Activated naive CD4-positive, alpha-beta T cell (primary cell): ENCODE results near the gene TMEM87A.
"Not testable (repeated sequence)": the region's sequence is repeated elsewhere in the genome, so short reads cannot be mapped to it uniquely, and the experiment has no call there.

ENCODE experiments used
- DNase-seq, 4 experiments: peaks; one replicate each; lab custom pipeline; 2025; lab: John Stamatoyannopoulos, UW

Gene TMEM87A

GRCh38 chr15:42272939-42273899 is at the start of gene TMEM87A, which contains the start of gene GANC:
Gene TMEM87A, minus strand, starts transcription at chr15:42273433. Its CDS starts 35 bp downstream, at chr15:42273398.
Gene GANC, plus strand, starts transcription at chr15:42273201. Its CDS starts 1,281 bp downstream, at chr15:42274482.
- DNase-seq: peak; percentile 83 to 90 (median 86)

GRCh38 chr15:42319206-42319605 is 46.0 kb upstream of the TMEM87A start:
- no peak for DNase-seq

GRCh38 chr15:42316282-42316805 is 43.1 kb upstream of the TMEM87A start:
- not testable (repeated sequence) for DNase-seq

GRCh38 chr15:42315521-42315920 is 42.3 kb upstream of the TMEM87A start:
- no peak for DNase-seq

- DNase-seq: no peak
These were observed 41.6 kb upstream of the TMEM87A start for GRCh38 chr15:42314818-42315217.

GRCh38 chr15:42313463-42313862 is 40.2 kb upstream of the TMEM87A start:
- DNase-seq: no peak

GRCh38 chr15:42306681-42307080 is 33.4 kb upstream of the TMEM87A start:
- no peak for DNase-seq

GRCh38 chr15:42301004-42301403 is 27.8 kb upstream of the TMEM87A start:
- DNase-seq: not testable (repeated sequence)

- DNase-seq: no peak
These were observed 15.9 kb upstream of the TMEM87A start for GRCh38 chr15:42289166-42289565.

GRCh38 chr15:42287931-42288330 is 14.7 kb upstream of the TMEM87A start:
- DNase-seq: no peak

GRCh38 chr15:42286445-42287029 is 13.3 kb upstream of the TMEM87A start:
- DNase-seq: no peak

- DNase-seq: no peak
These were observed 11.8 kb upstream of the TMEM87A start for GRCh38 chr15:42285034-42285433.

- DNase-seq: no peak
These were observed 11.3 kb upstream of the TMEM87A start for GRCh38 chr15:42284551-42284950.

GRCh38 chr15:42283671-42284070 is 10.4 kb upstream of the TMEM87A start:
- DNase-seq: no peak

- DNase-seq: no peak
These were observed 9.7 kb upstream of the TMEM87A start for GRCh38 chr15:42282926-42283325.

GRCh38 chr15:42282344-42282743 is 9.1 kb upstream of the TMEM87A start:
- no peak for DNase-seq

- no peak for DNase-seq
These were observed 6.0 kb upstream of the TMEM87A start for GRCh38 chr15:42279234-42279723.

GRCh38 chr15:42276762-42277161 is 3.5 kb upstream of the TMEM87A start:
- DNase-seq: no peak

- no peak for DNase-seq
These were observed 2.7 kb upstream of the TMEM87A start for GRCh38 chr15:42275780-42276391.

GRCh38 chr15:42274702-42274989 is 1.4 kb upstream of the TMEM87A start:
- no peak for DNase-seq

GRCh38 chr15:42273900-42274701 is 868 bp upstream of the TMEM87A start:
- DNase-seq: peak; percentile 15 to 47 (median 38)

GRCh38 chr15:42270996-42271395 is 2.2 kb downstream of the TMEM87A start:
- no peak for DNase-seq
